PC-3 (cell line): ENCODE data around the gene SKOR1. TPM values are rescaled to one million over a fixed set of nuclear protein-coding genes. Genes with fewer than 3 reads are reported as not detected.

ENCODE experiments used
- ATAC-seq: fragments of 200-7000 bp; cut with Tn5 transposase; 2 replicates; pipeline ENCODE4 v1.9.1; 2020; ENCODE audit warnings: mild to moderate bottlenecking, moderate library complexity
- BruUV-seq: library from RNA; stranded (reverse); fragments of 400-500 nt; replicated peaks from 2 replicates; lab custom pipeline; 2021; lab: Mats Ljungman, UMichigan
- CTCF ChIA-PET: fragments of 300-600 bp; sonication (Branson Sonifier 250); formaldehyde crosslinking; loops from one replicate; lab custom pipeline; 2022; ENCODE audit warnings: antibody characterized with exemption; lab: Charles Lee
- POLR2A ChIA-PET: fragments of 300-600 bp; sonication (Branson Sonifier 250); formaldehyde crosslinking; loops from one replicate; lab custom pipeline; 2022; ENCODE audit warnings: antibody characterized with exemption; ENCODE audit not compliant: unreplicated experiment; lab: Charles Lee
- DNase-seq: peaks from one replicate; pipeline ENCODE4 v3.0.0-alpha.2; 2015
- H2AFZ ChIP-seq: fragments of 300-600 bp; sonication (generic); 2 replicates; pipeline ENCODE4 v1.6.0; 2016; ENCODE audit warnings: antibody characterized with exemption, low read length
- H3F3A ChIP-seq: fragments of 300-600 bp; sonication (generic); one replicate; pipeline ENCODE4 v1.6.0; 2017; ENCODE audit warnings: antibody characterized with exemption, low read length, control low read depth, mild to moderate bottlenecking; ENCODE audit not compliant: unreplicated experiment
- H3K27ac ChIP-seq: fragments of 300-600 bp; sonication (generic); 2 replicates; pipeline ENCODE4 v1.5.1; 2016; ENCODE audit warnings: mild to moderate bottlenecking, low read length
- H3K27me3 ChIP-seq: fragments of 300-600 bp; sonication (generic); 2 replicates; pipeline ENCODE4 v1.6.1; 2016; ENCODE audit warnings: low read length, mixed read lengths
- H3K36me3 ChIP-seq: fragments of 300-600 bp; sonication (generic); 2 replicates; pipeline ENCODE4 v1.6.1; 2016; ENCODE audit warnings: low read depth, mixed run types, low read length, mixed read lengths
- H3K4me1 ChIP-seq: fragments of 300-600 bp; sonication (generic); 2 replicates; pipeline ENCODE4 v1.5.1; 2016; ENCODE audit warnings: low read length; ENCODE audit not compliant: insufficient read depth
- H3K4me2 ChIP-seq: fragments of 300-600 bp; sonication (generic); 2 replicates; pipeline ENCODE4 v1.6.0; 2016; ENCODE audit warnings: low read length
- H3K4me3 ChIP-seq: fragments of 300-600 bp; sonication (generic); 2 replicates; pipeline ENCODE4 v1.5.1; 2016; ENCODE audit warnings: mild to moderate bottlenecking, low read length, mixed read lengths
- H3K79me2 ChIP-seq: fragments of 300-600 bp; sonication (generic); 2 replicates; pipeline ENCODE4 v1.6.1; 2017; ENCODE audit warnings: low read length, mixed read lengths
- H3K9ac ChIP-seq: fragments of 300-600 bp; sonication (generic); 2 replicates; pipeline ENCODE4 v1.6.0; 2016; ENCODE audit warnings: mild to moderate bottlenecking, low read length
- H3K9me2 ChIP-seq: fragments of 300-600 bp; sonication (generic); replicated peaks from 2 replicates; pipeline ENCODE4 v1.6.1; 2016; ENCODE audit warnings: mixed run types, low read length, mixed read lengths
- H3K9me3 ChIP-seq: fragments of 300-600 bp; sonication (generic); 2 replicates; pipeline ENCODE4 v1.6.1; 2016; ENCODE audit warnings: low read length, mixed read lengths
- H4K20me1 ChIP-seq: fragments of 300-600 bp; sonication (generic); 2 replicates; pipeline ENCODE4 v1.6.1; 2016; ENCODE audit warnings: low read length, mixed read lengths
- CTCF ChIP-seq: fragments of 300-600 bp; sonication (generic); conservative IDR thresholded peaks from 2 replicates; pipeline ENCODE4 v1.5.1; 2017; ENCODE audit warnings: antibody characterized with exemption, low read depth, mild to moderate bottlenecking, low read length
- EZH2 ChIP-seq: fragments of 300-600 bp; sonication (generic); IDR thresholded peaks from one replicate; pipeline ENCODE4 v1.6.1; 2017; ENCODE audit warnings: antibody characterized with exemption, mild to moderate bottlenecking, low read length; ENCODE audit not compliant: unreplicated experiment
- EZH2phosphoT487 ChIP-seq: fragments of 300-600 bp; sonication (generic); IDR thresholded peaks from 2 replicates; pipeline ENCODE4 v1.6.1; 2018; ENCODE audit warnings: mild to moderate bottlenecking, antibody characterized with exemption, low read length, borderline replicate concordance
- intact Hi-C: fragments of 100-400 bp; cut with micrococcal nuclease; formaldehyde crosslinking; loops from 2 replicates; pipeline ENCODE4 v1.9.0; 2023
- total RNA-seq: library from RNA; depleted of rRNA; stranded (reverse); fragments of >200 nt; gene quantifications from 2 replicates; pipeline ENCODE4 v1.2.3, GENCODE V29; 2014

Gene SKOR1
- total RNA-seq, 1 experiment from 2014 or later: 0.11 TPM

- Histone ChIP-seq H3K79me2 (no peaks in the 10 kb centered on the region), H2AFZ (no peak overlapping the region), H3K4me1 (no peaks in the 10 kb centered on the region), H3K9ac (no peak overlapping the region), H3K27me3 (peaks cover 41% of the 10 kb centered on the region), H3K4me2 (no peak overlapping the region), H3K27ac (no peak overlapping the region), H3K36me3 (no peaks in the 10 kb centered on the region), H4K20me1 (no peaks in the 10 kb centered on the region), H3K9me3 (no peaks in the 10 kb centered on the region), H3K4me3 (no peak overlapping the region), H3F3A (no peaks in the 10 kb centered on the region), H3K9me2 (no peaks in the 10 kb centered on the region)
- TF ChIP-seq EZH2: no peak
- no peak for TF ChIP-seq EZH2phosphoT487
- no peak for TF ChIP-seq CTCF
- no TSS peak for BruUV-seq
- CTCF ChIA-PET: no interaction called here
- ATAC-seq: peak; percentile 38; the same call in 1 of the 2 replicates
- intact Hi-C loops: no loop called here
- POLR2A ChIA-PET: no interaction called here
- peak; percentile 22 for DNase-seq
These were observed 4.1 kb upstream of the SKOR1 start for GRCh38 chr15:67820992-67821783.

GRCh38 chr15:67821784-67822440 is 3.4 kb upstream of the SKOR1 start:
- Histone ChIP-seq H3K4me2 (no peak overlapping the region), H3K9ac (no peak overlapping the region), H2AFZ (no peak overlapping the region), H3K9me3 (no peaks in the 10 kb centered on the region), H3K79me2 (no peaks in the 10 kb centered on the region), H3K4me3 (no peak overlapping the region), H3F3A (no peaks in the 10 kb centered on the region), H3K27ac (no peak overlapping the region), H3K9me2 (no peaks in the 10 kb centered on the region), H4K20me1 (no peaks in the 10 kb centered on the region), H3K27me3 (peaks cover 41% of the 10 kb centered on the region), H3K36me3 (no peaks in the 10 kb centered on the region), H3K4me1 (no peaks in the 10 kb centered on the region)
- DNase-seq (no peak), ATAC-seq (no peak)
- TF ChIP-seq CTCF (no peak), EZH2 (no peak)
- BruUV-seq: no TSS peak
- ChIA-PET POLR2A (no interaction called here), CTCF (no interaction called here)
- intact Hi-C loops: no loop called here
